GM19043 (cell line): ENCODE data around the gene KLRD1.
"Not testable (repeated sequence)": the region's sequence is repeated elsewhere in the genome, so short reads cannot be mapped to it uniquely, and the experiment has no call there.

Experiments used
- ATAC-seq: cut with Tn5 transposase; IDR thresholded peaks from one replicate; pipeline ENCODE4 v1.9.1; 2021; ENCODE audit warnings: low read depth; ENCODE audit not compliant: unreplicated experiment

KLRD1 gene

DNA sequence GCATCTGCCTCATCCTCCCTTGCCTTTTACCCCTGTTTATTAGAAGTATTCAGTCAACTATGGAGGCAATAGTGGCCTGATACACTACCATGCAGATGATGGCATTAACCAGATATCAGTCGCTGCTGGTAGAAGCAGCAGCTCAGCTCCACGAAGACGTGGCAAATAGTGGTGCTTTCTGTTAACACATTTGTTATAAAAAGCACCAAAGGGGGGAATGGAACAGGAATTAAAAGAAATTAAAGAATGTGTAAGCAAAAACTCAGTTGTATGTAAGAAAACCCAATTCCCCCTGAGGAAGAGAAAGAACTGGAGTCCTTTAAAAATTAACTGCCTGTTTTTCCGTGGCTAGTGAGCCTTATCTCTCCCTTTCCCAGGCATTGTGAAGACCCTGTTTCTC lies 60.0 kb downstream of the KLRD1 start:
- not testable (repeated sequence) for ATAC-seq

- ATAC-seq: no peak
These were observed 60.8 kb downstream of the KLRD1 start for GRCh38 chr12:10368206-10369171.

GRCh38 chr12:10369557-10370415 lies 62.1 kb downstream of the KLRD1 start:
- ATAC-seq: no peak

GRCh38 chr12:10371893-10372535 lies 64.3 kb downstream of the KLRD1 start:
- not testable (repeated sequence) for ATAC-seq

DNA sequence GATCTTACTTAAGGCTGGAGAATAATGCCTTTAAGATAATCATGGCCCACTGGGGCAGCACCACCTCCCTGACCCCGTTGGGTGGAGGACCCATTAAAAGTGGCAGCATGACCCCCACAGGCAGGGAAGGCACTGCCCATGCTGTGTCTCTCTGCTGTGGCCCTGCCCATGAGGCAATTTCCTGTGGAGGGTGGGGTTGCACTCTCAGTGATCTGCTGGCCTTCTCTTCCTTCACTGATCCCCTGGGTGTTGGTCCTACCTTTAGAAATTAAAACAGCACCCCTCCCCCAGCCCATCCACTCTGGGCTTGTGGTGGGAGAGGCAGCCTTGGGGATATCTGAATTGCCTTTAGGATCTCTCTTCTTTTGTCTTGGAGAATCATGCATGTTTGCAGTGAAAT lies 64.9 kb downstream of the KLRD1 start:
- ATAC-seq: no peak

DNA sequence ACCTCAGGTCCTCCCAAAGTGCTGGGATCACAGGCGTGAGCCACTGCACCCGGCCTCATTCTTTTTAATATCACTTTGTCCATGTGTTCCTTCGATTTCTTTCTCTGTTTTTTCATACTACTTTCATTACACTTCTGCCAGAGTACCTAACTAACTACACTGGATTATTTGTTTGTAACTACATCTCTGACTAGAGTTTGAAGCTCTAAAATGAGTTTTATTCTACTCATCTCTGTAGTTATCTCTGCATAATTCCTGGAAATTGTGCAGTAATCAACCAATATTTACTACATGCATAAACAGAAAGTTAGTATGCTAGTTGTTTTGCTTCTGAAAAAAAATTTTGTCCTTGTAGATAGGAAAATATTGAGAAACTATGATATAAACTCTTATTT lies 67.0 kb downstream of the KLRD1 start:
- ATAC-seq: no peak

DNA sequence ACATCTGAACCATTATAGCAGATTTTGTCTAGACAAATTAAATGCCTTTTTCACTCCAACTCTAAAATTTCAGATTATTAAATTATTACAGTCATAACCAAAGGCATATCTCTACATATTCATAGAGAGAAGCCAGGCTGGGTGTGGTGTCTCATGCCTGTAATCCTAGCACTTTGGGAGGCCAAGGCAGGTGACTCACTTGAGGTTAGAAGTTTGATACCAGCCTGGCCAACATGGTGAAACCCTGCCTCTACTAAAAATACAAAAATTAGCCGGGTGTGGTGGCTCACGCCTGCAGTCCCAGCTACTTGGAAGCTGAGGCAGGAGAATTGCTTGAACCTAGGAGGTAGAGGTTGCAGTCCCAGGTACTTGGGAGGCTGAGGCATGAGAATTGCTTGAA lies 71.1 kb downstream of the KLRD1 start:
- not testable (repeated sequence) for ATAC-seq
